Hepatocyte (in vitro differentiated cells): ENCODE results near the gene SDF2L1. TPM values are rescaled to one million over a fixed set of nuclear protein-coding genes. Genes with fewer than 3 reads are reported as not detected.

Experiments used
- DNase-seq: peaks from one replicate; pipeline ENCODE4 v3.0.0-alpha.2; 2016; ENCODE audit warnings: low spot score
- H2AFZ ChIP-seq: fragments of 200-600 bp; sonication (generic); 2 replicates; pipeline ENCODE4 v1.6.0; 2016; ENCODE audit warnings: antibody characterized with exemption, mild to moderate bottlenecking
- H3K27ac ChIP-seq: fragments of 200-600 bp; sonication (generic); 2 replicates; pipeline ENCODE4 v1.5.1; 2016; ENCODE audit warnings: mild to moderate bottlenecking
- H3K27me3 ChIP-seq: fragments of 200-600 bp; sonication (generic); 2 replicates; pipeline ENCODE4 v1.6.1; 2016
- H3K36me3 ChIP-seq: fragments of 200-600 bp; sonication (generic); replicated peaks from 2 replicates; pipeline ENCODE4 v1.5.1; 2016; ENCODE audit warnings: low read depth; ENCODE audit not compliant: insufficient read depth
- H3K4me1 ChIP-seq: fragments of 200-600 bp; sonication (generic); 2 replicates; pipeline ENCODE4 v1.5.1; 2016; ENCODE audit warnings: mild to moderate bottlenecking, moderate library complexity; ENCODE audit not compliant: insufficient read depth
- H3K4me2 ChIP-seq: fragments of 200-600 bp; sonication (generic); 2 replicates; pipeline ENCODE4 v1.6.0; 2016
- H3K4me3 ChIP-seq: fragments of 200-600 bp; sonication (generic); 2 replicates; pipeline ENCODE4 v1.5.1; 2016; ENCODE audit warnings: mild to moderate bottlenecking
- H3K79me2 ChIP-seq: fragments of 200-600 bp; sonication (generic); 2 replicates; pipeline ENCODE4 v1.6.0; 2017; ENCODE audit warnings: mild to moderate bottlenecking
- H3K9me2 ChIP-seq: fragments of 200-600 bp; sonication (generic); replicated peaks from 2 replicates; pipeline ENCODE4 v1.6.0; 2017; ENCODE audit warnings: mild to moderate bottlenecking; ENCODE audit not compliant: insufficient read depth
- H3K9me3 ChIP-seq: fragments of 200-600 bp; sonication (generic); 2 replicates; pipeline ENCODE4 v1.5.1; 2016; ENCODE audit warnings: low read depth, mild to moderate bottlenecking
- H4K20me1 ChIP-seq: fragments of 200-600 bp; sonication (generic); 2 replicates; pipeline ENCODE4 v1.6.0; 2016; ENCODE audit warnings: mild to moderate bottlenecking; ENCODE audit not compliant: insufficient read depth, poor library complexity, severe bottlenecking
- CTCF ChIP-seq: fragments of 200-600 bp; sonication (generic); IDR thresholded peaks from 2 replicates; pipeline ENCODE4 v1.5.1; 2016; ENCODE audit warnings: antibody characterized with exemption, mild to moderate bottlenecking; ENCODE audit not compliant: poor library complexity
- EZH2 ChIP-seq: fragments of 200-600 bp; sonication (generic); IDR thresholded peaks from 2 replicates; pipeline ENCODE4 v1.6.1; 2016; ENCODE audit warnings: antibody characterized with exemption, mild to moderate bottlenecking, borderline replicate concordance
- EZH2phosphoT487 ChIP-seq: fragments of 200-600 bp; sonication (generic); IDR thresholded peaks from one replicate; pipeline ENCODE4 v1.6.1; 2018; ENCODE audit warnings: antibody characterized with exemption, mild to moderate bottlenecking, low read depth, moderate library complexity; ENCODE audit not compliant: unreplicated experiment, severe bottlenecking
- WGBS: methylation state at CpG from one replicate; pipeline ENCODE4 v1.1.6; 2016; ENCODE audit warnings: low lambda C conversion rate; ENCODE audit errors: missing lambda C conversion rate; 5-methylcytosine and 5-hydroxymethylcytosine counted together
- polyA plus RNA-seq: library from polyadenylated mRNA; unstranded; fragments of >200 nt; fragmentation: Nextera tagmentation; extraction: Ambion mirVana; gene quantifications from 2 replicates; pipeline ENCODE4 v1.2.1, GENCODE V29; 2016
- total RNA-seq: library from RNA; depleted of rRNA; stranded (reverse); fragments of >200 nt; gene quantifications from 2 replicates; pipeline ENCODE4 v1.2.3, GENCODE V29; 2014

SDF2L1 gene
- total and polyA plus RNA-seq, 2 experiments from 2014 or later: 38.2 to 139 TPM

DNA sequence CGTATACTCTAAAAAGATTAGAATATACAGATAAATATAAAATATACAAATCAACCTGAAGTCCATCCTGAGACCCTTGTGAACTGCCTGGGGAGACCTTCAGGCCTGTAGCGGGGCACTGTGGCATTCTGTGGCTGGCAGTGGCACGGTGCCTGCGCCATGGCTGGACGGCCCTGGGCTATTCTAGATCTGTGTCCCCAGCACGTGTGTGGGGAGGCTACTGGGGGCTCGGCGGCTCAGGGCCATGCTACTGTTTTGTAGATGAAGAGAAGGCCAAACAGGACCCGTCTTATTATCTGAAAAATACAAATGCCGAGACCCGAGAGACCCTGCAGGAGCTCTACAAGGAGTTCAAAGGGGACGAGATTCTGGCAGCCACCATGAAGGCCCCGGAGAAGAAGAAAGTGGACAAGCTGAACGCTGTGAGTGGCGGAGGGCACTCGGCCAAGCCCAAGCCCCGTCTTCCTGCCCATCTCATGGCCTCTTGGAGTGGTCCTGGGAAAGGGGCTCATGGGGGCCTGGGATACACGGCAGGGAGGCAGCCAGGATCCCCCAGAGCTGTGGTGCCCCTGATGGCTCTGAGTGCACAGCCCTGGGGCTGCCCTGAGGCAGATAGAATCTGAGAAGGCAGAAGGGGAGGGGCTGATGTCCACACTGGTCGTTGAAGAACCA, 42.5 kb downstream of the SDF2L1 start:
- no peak for TF ChIP-seq CTCF
- no peak for TF ChIP-seq EZH2
- no peak for TF ChIP-seq EZH2phosphoT487
- no peaks in the 10 kb centered on the region for H4K20me1 ChIP-seq

GRCh38 chr22:21685164-21685513, 43.0 kb downstream of the SDF2L1 start:
- whole genome bisulfite sequencing: 95% methylated on average over 7 of the region's 8 CpGs
- no peaks in the 10 kb centered on the region for H3K9me2 ChIP-seq
- H3K36me3 ChIP-seq: no peaks in the 10 kb centered on the region
- no peak overlapping the region for H2AFZ ChIP-seq
- TF ChIP-seq EZH2phosphoT487: no peak
- no peak for TF ChIP-seq CTCF
- TF ChIP-seq EZH2: no peak
- no peaks in the 10 kb centered on the region for H3K27me3 ChIP-seq
- H3K4me2 ChIP-seq: no peak overlapping the region
- H4K20me1 ChIP-seq: no peaks in the 10 kb centered on the region
- no peaks in the 10 kb centered on the region for H3K79me2 ChIP-seq
- no peak overlapping the region for H3K4me3 ChIP-seq
- no peak overlapping the region for H3K27ac ChIP-seq
- no peak for DNase-seq
- no peaks in the 10 kb centered on the region for H3K9me3 ChIP-seq
- H3K4me1 ChIP-seq: no peaks in the 10 kb centered on the region

More for the DNA sequence above, 42.5 kb downstream of the SDF2L1 start:
- whole genome bisulfite sequencing: 91% methylated on average over 19 of the region's 19 CpGs
- Histone ChIP-seq H3K4me3 (no peak overlapping the region), H3K27me3 (no peaks in the 10 kb centered on the region), H3K36me3 (no peaks in the 10 kb centered on the region), H2AFZ (no peak overlapping the region), H3K4me2 (no peak overlapping the region), H3K4me1 (no peaks in the 10 kb centered on the region), H3K9me2 (no peaks in the 10 kb centered on the region), H3K9me3 (no peaks in the 10 kb centered on the region), H3K27ac (no peak overlapping the region), H3K79me2 (no peaks in the 10 kb centered on the region)
- DNase-seq: no peak

DNA sequence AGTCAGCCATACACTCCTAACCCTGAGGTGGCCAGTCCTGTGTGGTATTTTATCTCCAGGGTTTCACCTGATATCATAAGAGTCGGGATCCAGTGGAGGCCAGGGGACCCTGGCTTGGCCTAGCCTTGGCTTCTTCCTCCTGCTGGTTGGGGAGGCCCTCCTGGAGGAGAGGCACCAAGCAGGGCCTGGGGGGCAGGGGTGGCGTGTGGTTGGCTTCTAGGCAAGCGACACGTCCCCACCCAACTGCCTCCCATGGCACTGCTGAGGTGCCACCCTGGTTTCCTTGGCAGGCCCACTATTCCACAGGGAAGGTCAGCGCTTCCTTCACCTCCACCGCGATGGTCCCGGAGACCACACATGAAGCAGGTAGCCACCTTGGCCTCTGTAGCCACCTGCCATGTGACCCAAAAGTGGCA, 44.1 kb downstream of the SDF2L1 start:
- H4K20me1 ChIP-seq: no peaks in the 10 kb centered on the region
- WGBS: 91% methylated on average over 8 of the region's 8 CpGs
- H3K4me1 ChIP-seq: no peaks in the 10 kb centered on the region
- no peak overlapping the region for H3K4me2 ChIP-seq
- H3K27ac ChIP-seq: no peak overlapping the region
- no peak overlapping the region for H3K4me3 ChIP-seq
- H3K9me3 ChIP-seq: no peaks in the 10 kb centered on the region
- TF ChIP-seq CTCF (no peak), EZH2phosphoT487 (no peak), EZH2 (no peak)
- H3K36me3 ChIP-seq: no peaks in the 10 kb centered on the region
- DNase-seq: no peak
- H2AFZ ChIP-seq: no peak overlapping the region
- H3K79me2 ChIP-seq: no peaks in the 10 kb centered on the region
- H3K27me3 ChIP-seq: no peaks in the 10 kb centered on the region
- H3K9me2 ChIP-seq: no peaks in the 10 kb centered on the region
